Measurements from ENCODE around the gene FAM181A. TPM values are rescaled to one million over a fixed set of nuclear protein-coding genes. Genes with fewer than 3 reads are reported as not detected.
A peak's percentile ranks its signal among the peaks of the same experiment; 100 is the strongest.

FAM181A gene
- total and polyA plus RNA-seq, 10 of the 15 experiments (the other 5 are each of a cell fraction or from before 2014, with no cell fraction given) = not detected

DNA sequence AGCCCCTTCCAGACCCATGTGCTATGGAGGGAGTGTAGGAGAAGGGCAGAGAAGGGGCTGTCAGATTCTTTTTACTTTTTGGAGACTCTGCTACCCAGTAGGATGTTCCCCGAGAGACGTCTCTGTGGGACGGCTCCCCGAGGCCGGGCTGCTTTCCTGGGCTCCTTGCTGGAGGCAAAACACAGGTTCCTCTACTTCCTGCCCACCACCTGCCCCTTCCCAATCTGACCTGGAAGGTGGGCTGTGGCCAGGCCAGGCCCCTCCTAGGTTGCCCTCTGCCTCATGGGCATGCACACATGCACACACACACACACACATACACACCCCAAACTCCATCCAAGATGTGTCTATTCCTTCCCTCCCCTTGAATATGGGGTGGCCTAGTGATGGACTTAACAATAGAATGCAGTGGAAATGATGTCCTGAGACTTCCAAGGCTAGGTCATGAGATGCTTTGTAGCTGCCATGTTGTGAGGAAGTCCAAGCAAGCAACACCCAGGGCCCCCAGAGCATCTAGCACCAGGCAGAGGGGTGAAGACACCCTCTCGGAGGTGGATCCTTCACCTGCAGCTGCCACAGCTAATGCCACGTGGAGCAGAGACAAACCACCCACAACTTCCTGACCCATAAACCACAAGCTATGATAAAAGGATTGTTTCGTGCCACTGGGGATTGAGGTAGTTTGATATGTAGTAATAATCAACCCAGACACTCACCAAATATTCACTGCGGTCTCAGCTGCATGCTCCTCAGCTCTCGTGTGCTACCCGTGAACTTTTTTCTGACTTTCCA, 50.8 kb downstream of the FAM181A start (continued):
- TF ChIP-seq RAD51 (IDR thresholded peaks at IDR 0.05) (peak; percentile 83), BMI1 (IDR thresholded peaks at IDR 0.05; ENCODE audit: borderline replicate concordance) (peak; percentile 57), PAX5 (IDR thresholded peaks at IDR 0.05; ENCODE audit: borderline replicate concordance, low read depth, low read length) (peak; percentile 95), GATAD2B (conservative IDR thresholded peaks at IDR 0.05; ENCODE audit: low read depth) (peak; percentile 81; the same call in 1 of the 2 replicates), POU2F2 (IDR thresholded peaks at IDR 0.05; ENCODE audit: borderline replicate concordance, low read depth, low read length) (peak; percentile 91), EED (IDR thresholded peaks at IDR 0.05; ENCODE audit: low read depth) (peak; percentile 82), TCF12 (IDR thresholded peaks at IDR 0.05; ENCODE audit: low read depth, low read length) (peak; percentile 99), MTA3 (IDR thresholded peaks at IDR 0.05; ENCODE audit: borderline replicate concordance, low read length) (no peak), EP300 (IDR thresholded peaks at IDR 0.05; ENCODE audit: borderline replicate concordance in 1 of 2, control insufficient read depth in 1 of 2, low read depth in 2 of 2, low read length in 2 of 2) (peak; percentile 93 to 97)
- TF ChIP-seq, protein P1, sequence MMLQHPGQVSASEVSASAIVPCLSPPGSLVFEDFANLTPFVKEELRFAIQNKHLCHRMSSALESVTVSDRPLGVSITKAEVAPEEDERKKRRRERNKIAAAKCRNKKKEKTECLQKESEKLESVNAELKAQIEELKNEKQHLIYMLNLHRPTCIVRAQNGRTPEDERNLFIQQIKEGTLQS (IDR thresholded peaks at IDR 0.05; ENCODE audit: borderline replicate concordance, extremely low read depth, low read depth, low read length) = no peak
- TF ChIP-seq, protein P2, sequence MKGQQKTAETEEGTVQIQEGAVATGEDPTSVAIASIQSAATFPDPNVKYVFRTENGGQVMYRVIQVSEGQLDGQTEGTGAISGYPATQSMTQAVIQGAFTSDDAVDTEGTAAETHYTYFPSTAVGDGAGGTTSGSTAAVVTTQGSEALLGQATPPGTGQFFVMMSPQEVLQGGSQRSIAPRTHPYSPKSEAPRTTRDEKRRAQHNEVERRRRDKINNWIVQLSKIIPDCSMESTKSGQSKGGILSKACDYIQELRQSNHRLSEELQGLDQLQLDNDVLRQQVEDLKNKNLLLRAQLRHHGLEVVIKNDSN (IDR thresholded peaks at IDR 0.05; ENCODE audit: borderline replicate concordance, extremely low read length, insufficient read depth, low read depth, low read length) = peak; percentile 60
